Heart right ventricle (tissue), 16 donors: Measurements from ENCODE around the gene RELT. TPM values are rescaled to one million over a fixed set of nuclear protein-coding genes. Genes with fewer than 3 reads are reported as not detected.

Experiments
- ATAC-seq, 8 donors: fragments of 200-7000 bp; cut with Tn5 transposase; one replicate each; pipeline ENCODE4 v1.9.1; 2020; ENCODE audit warnings: mild to moderate bottlenecking in 8 of 8, moderate library complexity in 8 of 8, moderate number of reproducible peaks in 1 of 8
- DNase-seq, 2 donors: peaks; one replicate each; pipeline ENCODE4 v3.0.0-alpha.2; 2020
- H3K27ac ChIP-seq, 10 donors: fragments of 200-600 bp; sonication (generic) in 2 of 10; one replicate each; pipeline versions ENCODE4 v1.5.0 to v1.8.0; 2020 to 2022; ENCODE audit warnings: mild to moderate bottlenecking in 3 of 10
- H3K27me3 ChIP-seq, 7 donors: fragments of 200-600 bp; one replicate each; pipeline ENCODE4 v1.8.0; 2021 to 2022; ENCODE audit warnings: mild to moderate bottlenecking in 2 of 7
- H3K36me3 ChIP-seq, 9 donors: fragments of 200-600 bp; sonication (generic) in 1 of 9; one replicate each; pipeline versions ENCODE4 v1.5.0 to v1.8.0; 2020 to 2022; ENCODE audit warnings: mild to moderate bottlenecking in 2 of 9
- H3K4me1 ChIP-seq, 9 donors: fragments of 200-600 bp; sonication (generic) in 1 of 9; one replicate each; pipeline versions ENCODE4 v1.5.0 to v1.8.0; 2020 to 2022; ENCODE audit warnings: mild to moderate bottlenecking in 4 of 9
- H3K4me3 ChIP-seq, 10 donors: fragments of 200-600 bp; sonication (generic) in 2 of 10; one replicate each; pipeline versions ENCODE4 v1.5.0 to v1.8.0; 2020 to 2022; ENCODE audit warnings: mild to moderate bottlenecking in 7 of 10, moderate library complexity in 2 of 10
- H3K9me3 ChIP-seq, 11 donors: fragments of 200-600 bp in 10 of 11; sonication (generic) in 2 of 11; one replicate each; pipeline versions ENCODE4 v1.5.0 to v1.8.0; 2013 to 2022; ENCODE audit warnings: mild to moderate bottlenecking in 2 of 11, control low read depth in 1 of 11, moderate library complexity in 1 of 11
- CTCF ChIP-seq, 9 donors: fragments of 200-600 bp; sonication (generic) in 2 of 9; IDR thresholded peaks; one replicate each; pipeline versions ENCODE4 v1.5.0 to v1.8.0; 2021 to 2022; ENCODE audit warnings: antibody characterized with exemption in 9 of 9, mild to moderate bottlenecking in 5 of 9, moderate library complexity in 1 of 9
- WGBS, 2 donors: extraction: QIAGEN DNeasy Blood & Tissue Kit; methylation state at CpG; one replicate each; pipeline ENCODE4 v1.1.7; 2013; ENCODE audit warnings: inconsistent platforms in 1 of 2; 5-methylcytosine and 5-hydroxymethylcytosine counted together
- intact Hi-C, 10 donors: fragments of 100-400 bp; cut with DNase I; formaldehyde crosslinking; loops; one replicate each; pipeline versions ENCODE4 v1.11.1 to v1.14.2; 2022
- polyA plus RNA-seq, 2 donors: library from polyadenylated mRNA; stranded (reverse); fragments of 200-250 nt; gene quantifications; one replicate each; pipeline ENCODE4 v1.2.3, GENCODE V29; 2013
- total RNA-seq, 10 donors: library from RNA; stranded (reverse); fragmentation: NEBNext Ultra II Directional in 3 of 10; extraction: Animal tissue kit (Norgen Biotek cat#: 25700) in 3 of 10; gene quantifications; one replicate each; pipeline versions ENCODE4 v1.2.1 to v1.2.4, GENCODE V29; 2021 to 2023
- donor health status: Arrhythmogenic right ventricular cardiomyopathy.
- donor health status: ischemic (EF 13 %, LVEDD 7.1; RV severe dilation, severe dysfunction).
- donor health status: healthy with polysubstance abuse.
- donor health status: DM: no; HTN: yes; CAD: no.
- donor health status: DM: no; HTN: no; CAD: no.
- donor health status: ischemic (EF 25% LVEDD 6.9; RV normal size, moderate dysfunction).
- donor health status: ischemic (EF 25% LVEDD 5.7; RV mildly dilated, moderate dysfunction).
- donor health status: healthy.
- donor health status: DM: yes; HTN: yes; CAD: no.
- donor health status: Ischemic cardiomyopathy.
- donor health status: ischemic (EF 35%, LVEDD 5.7; RV mildly dilated, moderate dysfunction).
- donor health status: nonischemic (EF 11% LVEDD 7.7; RV severe dilation, severe dysfunction).
- donor health status: DM: yes; HTN: yes; CAD: no.
- donor health status: PGD.
- donor health status: ischemic (EF 29% LVEDD 5.4; RV normal size, mild dysfunction).
- donor health status: nonischemic (EF 23%, LVEDD 6.1; RV moderate dilation, normal function).

The RELT gene
- total and polyA plus RNA-seq, 12 donors, result 1.0 to 9.2 (median 2.7) TPM

GRCh38 chr11:73387594-73388264 is 11.5 kb downstream of the RELT start:
- Histone ChIP-seq H3K4me1 (peaks cover 14 to 83% (median 51%) of the 10 kb centered on the region in 9 donors), H3K4me3 (no peak overlapping the region), H3K9me3 (no peaks in the 10 kb centered on the region), H3K27ac (peak overlapping the region in 5 of 10 donors; percentile 0 to 99 (median 36)), H3K27me3 (no peaks in the 10 kb centered on the region), H3K36me3 (peaks cover 0 to 38% (median 0%) of the 10 kb centered on the region in 9 donors)
- DNase-seq, result no peak
- no peak for TF ChIP-seq CTCF (IDR thresholded peaks at IDR 0.05)
- no peak for ATAC-seq
- 80 to 89% methylated on average over 21 of the region's 21 CpGs for WGBS, 2 donors
- intact Hi-C loops, result no loop called here

- WGBS, 2 donors, result 57 to 61% methylated on average over 19 to 23 of the region's 23 CpGs
- H3K4me1 ChIP-seq, result peaks cover 16 to 83% (median 44%) of the 10 kb centered on the region in 9 donors
- intact Hi-C loops, result no loop called here
Observed at GRCh38 chr11:73388265-73389133, 12.3 kb downstream of the RELT start.

GRCh38 chr11:73389134-73389525 is 12.9 kb downstream of the RELT start:
- DNase-seq (no peak), ATAC-seq (no peak)
- WGBS, 2 donors, result 72 to 83% methylated on average over 6 of the region's 6 CpGs
- Histone ChIP-seq H3K27me3 (no peaks in the 10 kb centered on the region), H3K9me3 (no peaks in the 10 kb centered on the region), H3K27ac (peak overlapping the region in 3 of 10 donors; percentile 48 to 99 (median 62)), H3K36me3 (peaks cover 0 to 52% (median 0%) of the 10 kb centered on the region in 9 donors), H3K4me3 (peak overlapping the region in 1 of 10 donors; percentile 14), H3K4me1 (peaks cover 10 to 81% (median 37%) of the 10 kb centered on the region in 9 donors)
- TF ChIP-seq CTCF (IDR thresholded peaks at IDR 0.05), result no peak
- intact Hi-C loops, result no loop called here

More at GRCh38 chr11:73388265-73389133, 12.3 kb downstream of the RELT start:
- ATAC-seq, result peak; percentile 15 to 58 (median 40)
- DNase-seq, result peak in 1 of 2 donors; percentile 65
- Histone ChIP-seq H3K27me3 (no peaks in the 10 kb centered on the region), H3K36me3 (peaks cover 0 to 46% (median 0%) of the 10 kb centered on the region in 9 donors), H3K4me3 (peak overlapping the region in 1 of 10 donors; percentile 14), H3K9me3 (no peaks in the 10 kb centered on the region), H3K27ac (peak overlapping the region in 4 of 10 donors; percentile 28 to 99 (median 55))
- TF ChIP-seq CTCF (IDR thresholded peaks at IDR 0.05), result no peak

GRCh38 chr11:73389916-73390315 is 13.7 kb downstream of the RELT start:
- WGBS, 2 donors, result 76 to 86% methylated on average over 7 of the region's 7 CpGs
- Histone ChIP-seq H3K4me1 (peaks cover 10 to 73% (median 31%) of the 10 kb centered on the region in 9 donors), H3K9me3 (no peaks in the 10 kb centered on the region), H3K27me3 (no peaks in the 10 kb centered on the region), H3K4me3 (no peak overlapping the region), H3K36me3 (peaks cover 0 to 60% (median 0%) of the 10 kb centered on the region in 9 donors), H3K27ac (peak overlapping the region in 1 of 10 donors; percentile 44)
- ATAC-seq (no peak), DNase-seq (no peak)
- no peak for TF ChIP-seq CTCF (IDR thresholded peaks at IDR 0.05)
- intact Hi-C loops, result loop anchor here in 8 of 10 donors (5.0 to 10.0 kb wide), 6 partner anchors 38 to 95 kb away; partner anchors contain the start of gene ARHGEF17 (in 3 of the 8)
